Measurements from ENCODE around the gene BRI3.

DNA sequence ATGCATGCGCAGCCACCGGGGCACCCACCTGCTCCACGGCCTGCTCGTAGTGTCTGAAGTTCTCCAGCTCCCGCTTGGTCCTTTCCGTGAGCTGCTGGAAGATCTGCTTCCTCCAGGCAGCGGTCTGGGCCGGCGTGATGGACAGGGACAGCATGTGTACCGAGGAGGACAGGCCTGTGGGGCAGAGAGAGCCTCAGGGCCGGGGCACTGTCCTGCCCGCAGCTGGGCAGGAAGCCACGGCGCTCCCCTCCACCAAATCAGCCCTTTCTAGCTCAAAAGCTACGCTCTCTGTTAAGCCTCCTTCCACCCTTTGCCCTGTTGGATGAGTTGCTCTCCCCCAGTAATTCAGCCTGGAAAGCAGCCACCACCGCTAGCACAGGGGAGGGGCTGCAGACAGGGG lies 48.7 kb upstream of the BRI3 start:
- TF ChIP-seq, protein P1, sequence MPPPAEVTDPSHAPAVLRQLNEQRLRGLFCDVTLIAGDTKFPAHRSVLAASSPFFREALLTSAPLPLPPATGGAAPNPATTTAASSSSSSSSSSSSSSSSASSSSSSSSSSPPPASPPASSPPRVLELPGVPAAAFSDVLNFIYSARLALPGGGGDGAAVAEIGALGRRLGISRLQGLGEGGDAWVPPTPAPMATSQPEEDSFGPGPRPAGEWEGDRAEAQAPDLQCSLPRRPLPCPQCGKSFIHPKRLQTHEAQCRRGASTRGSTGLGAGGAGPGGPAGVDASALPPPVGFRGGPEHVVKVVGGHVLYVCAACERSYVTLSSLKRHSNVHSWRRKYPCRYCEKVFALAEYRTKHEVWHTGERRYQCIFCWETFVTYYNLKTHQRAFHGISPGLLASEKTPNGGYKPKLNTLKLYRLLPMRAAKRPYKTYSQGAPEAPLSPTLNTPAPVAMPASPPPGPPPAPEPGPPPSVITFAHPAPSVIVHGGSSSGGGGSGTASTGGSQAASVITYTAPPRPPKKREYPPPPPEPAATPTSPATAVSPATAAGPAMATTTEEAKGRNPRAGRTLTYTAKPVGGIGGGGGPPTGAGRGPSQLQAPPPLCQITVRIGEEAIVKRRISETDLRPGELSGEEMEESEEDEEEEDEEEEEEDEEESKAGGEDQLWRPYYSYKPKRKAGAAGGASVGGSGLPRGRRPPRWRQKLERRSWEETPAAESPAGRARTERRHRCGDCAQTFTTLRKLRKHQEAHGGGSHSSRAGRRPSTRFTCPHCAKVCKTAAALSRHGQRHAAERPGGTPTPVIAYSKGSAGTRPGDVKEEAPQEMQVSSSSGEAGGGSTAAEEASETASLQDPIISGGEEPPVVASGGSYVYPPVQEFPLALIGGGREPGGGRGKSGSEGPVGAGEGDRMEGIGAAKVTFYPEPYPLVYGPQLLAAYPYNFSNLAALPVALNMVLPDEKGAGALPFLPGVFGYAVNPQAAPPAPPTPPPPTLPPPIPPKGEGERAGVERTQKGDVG (CRISPR knock-in tag; IDR thresholded peaks at IDR 0.05): no peak
- TF ChIP-seq ATF7 (IDR thresholded peaks at IDR 0.05; ENCODE audit: low read depth): no peak
- no peak for TF ChIP-seq POLR2A (IDR thresholded peaks at IDR 0.05; ENCODE audit: low read depth, low read length)
- no peak for TF ChIP-seq CEBPB (IDR thresholded peaks at IDR 0.05; ENCODE audit: borderline replicate concordance in 1 of 2, low read depth in 2 of 2, low read length in 2 of 2)

All from GM12878 (cell line).